GM10266 (cell line): ENCODE results near the gene PAK5.

Experiments
- DNase-seq: peaks from one replicate; pipeline ENCODE4 v3.0.0; 2012; ENCODE audit errors: extremely low spot score
- CTCF ChIP-seq: IDR thresholded peaks from 2 replicates; pipeline ENCODE4 v1.5.1; 2012; ENCODE audit warnings: mild to moderate bottlenecking, low read depth; ENCODE audit not compliant: control insufficient read depth, insufficient read depth; ENCODE audit errors: missing control alignments

The PAK5 gene

DNA sequence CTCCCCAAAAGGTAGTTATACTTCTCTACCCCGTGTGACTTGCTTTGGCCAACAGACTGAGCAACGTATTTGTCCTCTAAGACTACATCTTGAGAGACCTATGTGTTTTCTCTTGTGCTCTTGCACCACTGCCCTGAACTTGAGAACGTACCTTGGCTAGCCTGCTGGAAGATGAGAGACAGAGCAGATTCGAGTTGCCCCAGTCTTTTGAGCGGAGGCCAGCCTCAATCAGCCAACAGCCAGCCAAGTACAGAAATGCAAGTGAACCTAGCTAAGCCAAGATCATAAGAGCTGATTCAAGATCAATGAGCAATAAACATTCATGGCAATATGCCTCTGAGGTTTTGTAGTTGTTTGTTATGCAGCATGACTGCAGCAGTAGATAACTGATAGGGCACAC is 98.4 kb downstream of the PAK5 start:
- TF ChIP-seq CTCF: no peak
- DNase-seq: no peak

GRCh38 chr20:9739991-9740390 is 98.9 kb downstream of the PAK5 start:
- no peak for TF ChIP-seq CTCF
- no peak for DNase-seq

DNA sequence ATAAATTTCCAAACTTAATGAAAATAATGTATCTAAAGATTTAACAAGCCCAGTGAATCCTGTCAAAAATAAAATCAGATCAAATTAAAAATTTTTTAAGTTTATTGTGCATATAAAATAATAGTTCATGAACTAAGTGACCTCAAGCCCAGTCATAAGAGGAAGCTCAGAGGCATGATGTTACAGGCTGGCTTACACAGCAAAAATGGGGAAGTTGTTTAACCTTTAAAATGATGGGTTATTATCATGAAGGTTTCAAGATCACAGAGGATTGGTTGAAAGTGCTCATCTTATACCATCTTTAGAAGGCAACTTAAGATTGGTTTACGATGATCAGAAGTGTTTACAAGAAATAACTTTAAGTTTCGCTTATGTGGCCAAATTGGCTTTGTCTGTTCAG is 102.5 kb downstream of the PAK5 start:
- DNase-seq: no peak
- no peak for TF ChIP-seq CTCF

DNA sequence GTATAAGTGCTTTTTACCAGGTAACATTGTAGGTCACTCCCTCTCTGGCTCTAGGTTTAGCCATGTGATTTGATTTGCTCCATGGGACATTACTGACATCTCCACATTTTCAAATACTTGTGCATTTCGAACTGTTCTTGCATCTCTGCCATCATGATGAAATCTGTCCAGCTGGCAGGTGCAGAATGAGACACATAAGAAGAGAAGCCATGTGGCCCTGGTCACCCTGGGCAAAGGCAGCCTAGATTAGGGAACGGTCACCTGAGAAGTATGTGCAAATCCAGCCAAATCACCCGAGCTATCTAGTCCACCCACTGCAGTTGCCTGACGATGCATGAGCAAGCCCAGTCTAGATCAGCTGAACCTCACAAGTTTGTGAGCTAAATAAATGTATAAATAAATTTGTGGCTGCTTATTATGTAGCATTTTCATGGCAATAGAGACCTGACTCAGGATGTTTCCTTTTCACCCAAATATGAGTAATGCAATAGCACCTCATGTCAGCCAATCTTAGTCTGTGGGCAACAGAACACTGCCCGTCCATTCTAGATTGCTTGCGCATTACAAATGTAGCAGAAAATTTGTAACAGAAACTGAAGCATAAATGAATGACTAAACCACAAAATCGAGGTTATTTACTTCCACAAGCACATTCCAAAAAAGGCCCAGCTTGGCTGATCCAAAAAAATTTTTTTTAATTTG is 115.2 kb downstream of the PAK5 start:
- TF ChIP-seq CTCF: no peak
- DNase-seq: no peak

- DNase-seq: no peak
- no peak for TF ChIP-seq CTCF
Measured at GRCh38 chr20:9711872-9712271, 127.0 kb downstream of the PAK5 start.

DNA sequence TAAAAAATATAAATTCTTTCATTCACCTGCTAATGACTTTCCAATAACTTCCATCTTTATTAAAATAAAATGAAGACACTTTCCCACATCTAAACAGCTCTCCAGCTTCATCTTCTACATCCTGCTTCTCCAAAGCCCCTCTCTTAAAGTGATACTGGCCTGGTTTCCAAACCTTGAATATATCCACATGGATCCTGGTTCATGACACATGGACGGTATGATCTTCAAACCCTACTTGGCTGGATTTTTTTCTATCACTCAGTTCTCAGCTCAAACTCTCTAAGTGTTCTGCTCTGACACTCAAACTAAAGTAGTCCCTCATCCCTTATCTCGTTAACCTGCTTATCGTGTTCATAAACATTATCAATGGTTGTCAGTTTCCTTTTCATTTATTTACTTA is 128.2 kb downstream of the PAK5 start:
- no peak for TF ChIP-seq CTCF
- no peak for DNase-seq

- DNase-seq: no peak
- TF ChIP-seq CTCF: no peak
Measured at GRCh38 chr20:9705722-9706476, 133.0 kb downstream of the PAK5 start.
